PFSK-1 (cell line): ENCODE data around the gene SLC2A13.

Source experiments
- FOXP2 ChIP-seq: optimal IDR thresholded peaks from 2 replicates; pipeline ENCODE3; 2011; ENCODE audit warnings: borderline replicate concordance, control low read depth, inconsistent platforms; ENCODE audit not compliant: insufficient read depth; ENCODE audit errors: extremely low read length, extremely low read depth
- POLR2AphosphoS5 ChIP-seq: IDR thresholded peaks from 2 replicates; pipeline ENCODE4 v1.6.1; 2012; ENCODE audit warnings: low read depth, mild to moderate bottlenecking, control low read depth, low read length, moderate library complexity
- SIN3A ChIP-seq: IDR thresholded peaks from 2 replicates; pipeline ENCODE4 v1.6.1; 2012; ENCODE audit warnings: mild to moderate bottlenecking, low read length, moderate library complexity, borderline replicate concordance; ENCODE audit not compliant: insufficient read depth
- TAF1 ChIP-seq: IDR thresholded peaks from 2 replicates; pipeline ENCODE4 v1.6.1; 2012; ENCODE audit warnings: low read length, control low read depth, borderline replicate concordance; ENCODE audit not compliant: insufficient read depth
- TF ChIP-seq, protein P1 (sequence below), 2 experiments: IDR thresholded peaks; 2 replicates each; pipeline versions ENCODE4 v1.6.1 to v1.8.0; 2011 to 2012; ENCODE audit warnings: low read depth in 2 of 2, low read length in 2 of 2, control low read depth in 1 of 2, inconsistent platforms in 1 of 2, mild to moderate bottlenecking in 1 of 2, moderate library complexity in 1 of 2; ENCODE audit not compliant: insufficient read depth in 1 of 2

The SLC2A13 gene

GRCh38 chr12:39971348-39971747 lies 134.5 kb downstream of the SLC2A13 start:
- no peak for TF ChIP-seq POLR2AphosphoS5
- no peak for TF ChIP-seq SIN3A
- TF ChIP-seq TAF1 = no peak
- TF ChIP-seq, protein P1, sequence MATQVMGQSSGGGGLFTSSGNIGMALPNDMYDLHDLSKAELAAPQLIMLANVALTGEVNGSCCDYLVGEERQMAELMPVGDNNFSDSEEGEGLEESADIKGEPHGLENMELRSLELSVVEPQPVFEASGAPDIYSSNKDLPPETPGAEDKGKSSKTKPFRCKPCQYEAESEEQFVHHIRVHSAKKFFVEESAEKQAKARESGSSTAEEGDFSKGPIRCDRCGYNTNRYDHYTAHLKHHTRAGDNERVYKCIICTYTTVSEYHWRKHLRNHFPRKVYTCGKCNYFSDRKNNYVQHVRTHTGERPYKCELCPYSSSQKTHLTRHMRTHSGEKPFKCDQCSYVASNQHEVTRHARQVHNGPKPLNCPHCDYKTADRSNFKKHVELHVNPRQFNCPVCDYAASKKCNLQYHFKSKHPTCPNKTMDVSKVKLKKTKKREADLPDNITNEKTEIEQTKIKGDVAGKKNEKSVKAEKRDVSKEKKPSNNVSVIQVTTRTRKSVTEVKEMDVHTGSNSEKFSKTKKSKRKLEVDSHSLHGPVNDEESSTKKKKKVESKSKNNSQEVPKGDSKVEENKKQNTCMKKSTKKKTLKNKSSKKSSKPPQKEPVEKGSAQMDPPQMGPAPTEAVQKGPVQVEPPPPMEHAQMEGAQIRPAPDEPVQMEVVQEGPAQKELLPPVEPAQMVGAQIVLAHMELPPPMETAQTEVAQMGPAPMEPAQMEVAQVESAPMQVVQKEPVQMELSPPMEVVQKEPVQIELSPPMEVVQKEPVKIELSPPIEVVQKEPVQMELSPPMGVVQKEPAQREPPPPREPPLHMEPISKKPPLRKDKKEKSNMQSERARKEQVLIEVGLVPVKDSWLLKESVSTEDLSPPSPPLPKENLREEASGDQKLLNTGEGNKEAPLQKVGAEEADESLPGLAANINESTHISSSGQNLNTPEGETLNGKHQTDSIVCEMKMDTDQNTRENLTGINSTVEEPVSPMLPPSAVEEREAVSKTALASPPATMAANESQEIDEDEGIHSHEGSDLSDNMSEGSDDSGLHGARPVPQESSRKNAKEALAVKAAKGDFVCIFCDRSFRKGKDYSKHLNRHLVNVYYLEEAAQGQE (IDR thresholded peaks at IDR 0.05; ENCODE audit: insufficient read depth in 1 of 2, low read depth in 2 of 2, low read length in 2 of 2) = no peak

GRCh38 chr12:39966721-39967120 lies 139.2 kb downstream of the SLC2A13 start:
- TF ChIP-seq TAF1 (no peak), SIN3A (no peak)
- TF ChIP-seq, protein P1 (IDR thresholded peaks at IDR 0.05; ENCODE audit: insufficient read depth in 1 of 2, low read depth in 2 of 2, low read length in 2 of 2) = no peak

GRCh38 chr12:39966256-39966655 lies 139.6 kb downstream of the SLC2A13 start:
- TF ChIP-seq, protein P1 (IDR thresholded peaks at IDR 0.05; ENCODE audit: insufficient read depth in 1 of 2, low read depth in 2 of 2, low read length in 2 of 2) = no peak
- TF ChIP-seq TAF1 = no peak

GRCh38 chr12:39959467-39959866 lies 146.4 kb downstream of the SLC2A13 start:
- no peak for TF ChIP-seq POLR2AphosphoS5
- TF ChIP-seq SIN3A = no peak
- TF ChIP-seq FOXP2 = no peak
- TF ChIP-seq TAF1 = no peak
- TF ChIP-seq, protein P1 (IDR thresholded peaks at IDR 0.05; ENCODE audit: insufficient read depth in 1 of 2, low read depth in 2 of 2, low read length in 2 of 2) = no peak

- TF ChIP-seq, protein P1 (IDR thresholded peaks at IDR 0.05; ENCODE audit: insufficient read depth in 1 of 2, low read depth in 2 of 2, low read length in 2 of 2) = no peak
- TF ChIP-seq POLR2AphosphoS5 (no peak), SIN3A (no peak), TAF1 (no peak), FOXP2 (no peak)
These were observed 146.8 kb downstream of the SLC2A13 start for GRCh38 chr12:39959031-39959430.
